Measurements from ENCODE around the gene APBA1. TPM values are rescaled to one million over a fixed set of nuclear protein-coding genes. Genes with fewer than 3 reads are reported as not detected.

The APBA1 gene
- total RNA-seq, 4 donors from 2014 or later = 3.6 to 11.7 (median 8.0) TPM

DNA sequence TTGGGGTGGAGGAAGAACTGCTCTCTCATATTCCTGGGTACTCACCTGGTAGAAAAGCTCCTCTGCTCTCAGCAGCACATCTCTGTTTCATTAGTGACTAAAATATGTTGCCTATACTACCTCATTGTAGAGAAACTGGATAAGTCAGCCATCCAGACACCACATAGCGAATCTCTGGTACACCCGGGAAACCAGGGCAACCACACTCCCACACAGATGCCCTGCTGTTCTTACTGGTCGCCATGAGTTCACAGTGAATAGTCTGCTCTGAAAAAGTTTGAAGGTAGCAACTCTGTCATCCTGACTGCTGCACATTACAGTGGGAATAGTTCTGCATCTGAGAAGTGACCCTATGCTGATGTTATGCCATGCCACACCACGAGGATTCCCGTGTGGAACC lies 212.2 kb downstream of the APBA1 start:
- H3K4me3 ChIP-seq = no peak overlapping the region
- no peaks in the 10 kb centered on the region for H3K36me3 ChIP-seq
- intact Hi-C loops (cut with DNase I; ENCODE audit: low total_unique reads) = no loop called here
- H3K4me1 ChIP-seq = no peaks in the 10 kb centered on the region
- H3K27me3 ChIP-seq = no peaks in the 10 kb centered on the region
- DNase-seq = no peak
- TF ChIP-seq, protein P1, sequence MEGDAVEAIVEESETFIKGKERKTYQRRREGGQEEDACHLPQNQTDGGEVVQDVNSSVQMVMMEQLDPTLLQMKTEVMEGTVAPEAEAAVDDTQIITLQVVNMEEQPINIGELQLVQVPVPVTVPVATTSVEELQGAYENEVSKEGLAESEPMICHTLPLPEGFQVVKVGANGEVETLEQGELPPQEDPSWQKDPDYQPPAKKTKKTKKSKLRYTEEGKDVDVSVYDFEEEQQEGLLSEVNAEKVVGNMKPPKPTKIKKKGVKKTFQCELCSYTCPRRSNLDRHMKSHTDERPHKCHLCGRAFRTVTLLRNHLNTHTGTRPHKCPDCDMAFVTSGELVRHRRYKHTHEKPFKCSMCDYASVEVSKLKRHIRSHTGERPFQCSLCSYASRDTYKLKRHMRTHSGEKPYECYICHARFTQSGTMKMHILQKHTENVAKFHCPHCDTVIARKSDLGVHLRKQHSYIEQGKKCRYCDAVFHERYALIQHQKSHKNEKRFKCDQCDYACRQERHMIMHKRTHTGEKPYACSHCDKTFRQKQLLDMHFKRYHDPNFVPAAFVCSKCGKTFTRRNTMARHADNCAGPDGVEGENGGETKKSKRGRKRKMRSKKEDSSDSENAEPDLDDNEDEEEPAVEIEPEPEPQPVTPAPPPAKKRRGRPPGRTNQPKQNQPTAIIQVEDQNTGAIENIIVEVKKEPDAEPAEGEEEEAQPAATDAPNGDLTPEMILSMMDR (IDR thresholded peaks at IDR 0.05) = no peak
- TF ChIP-seq POLR2A (IDR thresholded peaks at IDR 0.05) = no peak
- H3K27ac ChIP-seq = no peak overlapping the region
- H3K9me3 ChIP-seq = no peaks in the 10 kb centered on the region

DNA sequence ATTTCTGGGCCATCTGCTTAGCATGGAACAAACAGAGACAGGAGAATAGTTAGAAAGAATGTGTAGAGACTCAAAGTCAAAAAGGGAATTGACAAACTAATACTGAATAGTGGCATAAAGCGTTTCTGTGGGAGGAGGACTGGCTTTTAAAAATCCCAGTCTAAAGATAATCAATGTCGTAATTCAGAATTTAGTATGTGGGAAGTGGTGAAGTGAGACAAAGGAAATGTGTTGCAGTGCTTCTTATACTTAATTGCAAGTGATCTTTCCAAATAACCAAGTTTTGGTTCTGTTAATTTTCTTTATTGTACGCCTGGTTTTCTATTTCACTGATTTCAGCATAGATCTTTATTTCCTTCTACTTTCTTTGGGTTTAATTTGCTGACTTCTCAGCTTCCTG lies 214.0 kb downstream of the APBA1 start:
- Histone ChIP-seq H3K9me3 (no peaks in the 10 kb centered on the region), H3K27me3 (no peaks in the 10 kb centered on the region), H3K4me1 (no peaks in the 10 kb centered on the region), H3K36me3 (no peaks in the 10 kb centered on the region), H3K27ac (no peak overlapping the region), H3K4me3 (no peak overlapping the region)
- TF ChIP-seq POLR2A (IDR thresholded peaks at IDR 0.05) = no peak
- TF ChIP-seq, protein P1 (IDR thresholded peaks at IDR 0.05) = no peak
- intact Hi-C loops (cut with DNase I; ENCODE audit: low total_unique reads) = no loop called here
- DNase-seq = no peak

DNA sequence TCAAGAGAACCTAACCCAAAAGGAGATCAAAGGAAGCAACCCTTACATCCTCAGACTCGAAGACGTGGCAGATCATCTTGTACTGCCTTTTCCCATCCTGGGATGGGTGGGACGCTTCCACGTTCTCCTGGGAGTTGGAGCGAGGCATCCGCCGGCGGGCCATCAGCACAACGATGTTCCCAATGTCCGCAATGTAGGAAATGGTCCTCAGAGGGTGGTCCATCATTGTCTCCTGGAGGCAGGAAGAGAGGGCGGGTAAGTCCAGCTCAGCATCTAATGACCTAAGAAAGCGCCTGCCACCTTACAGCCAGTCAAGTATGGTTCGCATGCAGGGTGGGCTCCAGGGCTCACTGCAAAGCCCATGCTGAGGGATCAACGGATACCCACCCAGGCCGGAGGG lies 216.0 kb downstream of the APBA1 start:
- Histone ChIP-seq H3K27me3 (no peaks in the 10 kb centered on the region), H3K4me3 (no peak overlapping the region), H3K9me3 (no peaks in the 10 kb centered on the region), H3K36me3 (no peaks in the 10 kb centered on the region), H3K27ac (no peak overlapping the region), H3K4me1 (no peaks in the 10 kb centered on the region)
- no peak for DNase-seq
- intact Hi-C loops (cut with DNase I; ENCODE audit: low total_unique reads) = no loop called here
- TF ChIP-seq, protein P1 (IDR thresholded peaks at IDR 0.05) = no peak
- no peak for TF ChIP-seq POLR2A (IDR thresholded peaks at IDR 0.05)

DNA sequence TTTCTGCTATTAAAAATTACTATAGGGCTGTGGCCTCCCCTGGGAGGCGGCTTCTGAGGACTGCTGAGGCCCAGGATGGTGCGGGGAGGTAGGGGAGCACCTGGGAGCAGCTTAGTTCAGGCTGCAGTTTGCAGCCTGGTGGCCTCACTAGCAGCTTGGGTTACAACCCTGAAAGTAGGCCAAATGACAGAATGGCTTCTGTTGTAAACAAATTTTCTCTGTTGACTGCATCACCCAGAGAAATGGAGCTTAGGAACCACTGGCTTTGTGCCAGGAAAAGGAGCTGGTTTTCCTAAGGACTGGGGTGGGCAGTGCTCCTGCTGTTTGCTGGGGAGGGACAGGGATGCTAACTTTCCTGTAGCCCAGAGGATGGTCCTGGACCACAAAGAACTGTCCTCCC lies 216.9 kb downstream of the APBA1 start:
- no peak for TF ChIP-seq POLR2A (IDR thresholded peaks at IDR 0.05)
- TF ChIP-seq, protein P1 (IDR thresholded peaks at IDR 0.05) = no peak
- no peaks in the 10 kb centered on the region for H3K27me3 ChIP-seq
- H3K36me3 ChIP-seq = no peaks in the 10 kb centered on the region
- no peak overlapping the region for H3K27ac ChIP-seq
- DNase-seq = no peak
- intact Hi-C loops (cut with DNase I; ENCODE audit: low total_unique reads) = no loop called here
- no peaks in the 10 kb centered on the region for H3K9me3 ChIP-seq
- H3K4me1 ChIP-seq = no peaks in the 10 kb centered on the region
- H3K4me3 ChIP-seq = no peak overlapping the region

DNA sequence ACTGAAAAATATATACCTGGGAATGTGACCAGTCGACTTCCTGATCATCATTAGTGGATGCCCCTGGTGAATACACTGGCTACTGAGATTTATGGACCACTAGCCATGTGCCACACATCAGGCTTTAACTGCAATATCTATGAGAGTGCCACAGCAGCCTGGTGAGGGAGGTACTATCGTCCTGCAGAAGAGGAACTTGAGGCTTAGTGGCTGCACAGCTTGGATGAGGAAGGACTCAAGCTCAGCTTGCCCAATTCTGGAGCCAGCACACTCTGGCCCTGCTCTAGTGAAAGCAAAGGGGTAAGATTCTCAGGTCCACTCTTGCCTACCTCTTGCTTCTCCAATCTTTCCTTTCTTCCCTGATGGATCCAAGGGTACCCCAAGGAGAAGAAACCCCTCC lies 217.8 kb downstream of the APBA1 start:
- no peaks in the 10 kb centered on the region for H3K36me3 ChIP-seq
- no peak overlapping the region for H3K27ac ChIP-seq
- intact Hi-C loops (cut with DNase I; ENCODE audit: low total_unique reads) = no loop called here
- TF ChIP-seq POLR2A (IDR thresholded peaks at IDR 0.05) = no peak
- TF ChIP-seq, protein P1 (IDR thresholded peaks at IDR 0.05) = no peak
- H3K27me3 ChIP-seq = no peaks in the 10 kb centered on the region
- DNase-seq = no peak
- H3K9me3 ChIP-seq = no peaks in the 10 kb centered on the region
- no peaks in the 10 kb centered on the region for H3K4me1 ChIP-seq
- H3K4me3 ChIP-seq = no peak overlapping the region
